Stimulated activated CD4-positive, alpha-beta T cell treated with anti-CD3 and anti-CD28 coated beads, Interleukin-4, amount 100 ng/mL, for 48 hours (primary cell): ENCODE measurements around the gene MRPS23.
A peak's percentile ranks its signal among the peaks of the same experiment; 100 is the strongest.

Experiments used
- DNase-seq, 2 donors: peaks; one replicate each; pipeline ENCODE4 v3.0.0-alpha.2; 2020; ENCODE audit warnings: low read depth in 2 of 2

The MRPS23 gene

DNA sequence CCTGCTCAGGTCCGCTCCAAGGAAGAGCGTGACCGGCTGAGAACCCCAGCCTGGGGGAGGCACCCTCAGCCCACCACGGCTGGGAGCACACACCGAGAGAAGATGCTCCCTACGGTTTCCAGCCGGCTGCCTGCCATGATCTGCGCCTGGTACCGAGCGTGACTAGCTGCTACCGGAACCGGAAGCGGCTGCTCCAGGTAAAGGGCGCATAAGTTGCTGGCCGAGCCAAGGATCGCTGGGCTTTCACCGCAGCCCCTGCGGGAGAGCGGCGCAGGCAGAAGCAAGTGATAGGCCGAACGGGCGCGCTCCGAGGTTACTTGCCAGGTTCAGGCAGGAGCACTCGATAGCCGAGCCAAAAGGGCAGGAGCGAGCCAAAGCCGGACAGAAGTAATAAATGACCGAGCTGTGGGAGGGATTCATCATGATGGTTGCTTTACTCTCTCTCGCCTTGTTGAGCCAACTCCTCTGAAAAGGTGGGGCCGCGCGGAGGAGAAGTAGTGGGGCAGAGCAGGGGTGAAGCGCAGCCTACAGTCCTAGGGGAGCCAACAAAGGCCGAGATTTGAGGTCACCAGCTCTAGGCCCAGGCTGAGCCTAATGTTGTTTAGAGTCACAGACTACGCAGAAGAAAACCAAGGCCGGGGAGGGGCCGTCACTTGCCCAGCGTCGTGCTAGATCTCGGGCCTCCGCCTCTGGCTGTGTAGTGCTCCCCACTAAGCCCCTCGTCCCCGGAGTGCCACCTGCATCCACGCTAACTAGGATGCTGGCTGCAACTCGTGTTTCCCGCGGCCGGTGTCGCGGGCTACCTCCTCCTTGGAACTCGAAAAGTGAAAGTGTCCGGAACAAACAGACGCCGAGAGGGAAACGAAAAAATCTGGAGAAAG lies at the start of gene MRPS23:
TSS of gene MRPS23 (minus strand) at position 171 of the 881 bp plus-strand sequence. CDS start at position 137, 34 bp downstream.
- peak; percentile 90 to 96 for DNase-seq

GRCh38 chr17:57899391-57899790 lies 49.5 kb upstream of the MRPS23 start:
- no peak for DNase-seq

DNA sequence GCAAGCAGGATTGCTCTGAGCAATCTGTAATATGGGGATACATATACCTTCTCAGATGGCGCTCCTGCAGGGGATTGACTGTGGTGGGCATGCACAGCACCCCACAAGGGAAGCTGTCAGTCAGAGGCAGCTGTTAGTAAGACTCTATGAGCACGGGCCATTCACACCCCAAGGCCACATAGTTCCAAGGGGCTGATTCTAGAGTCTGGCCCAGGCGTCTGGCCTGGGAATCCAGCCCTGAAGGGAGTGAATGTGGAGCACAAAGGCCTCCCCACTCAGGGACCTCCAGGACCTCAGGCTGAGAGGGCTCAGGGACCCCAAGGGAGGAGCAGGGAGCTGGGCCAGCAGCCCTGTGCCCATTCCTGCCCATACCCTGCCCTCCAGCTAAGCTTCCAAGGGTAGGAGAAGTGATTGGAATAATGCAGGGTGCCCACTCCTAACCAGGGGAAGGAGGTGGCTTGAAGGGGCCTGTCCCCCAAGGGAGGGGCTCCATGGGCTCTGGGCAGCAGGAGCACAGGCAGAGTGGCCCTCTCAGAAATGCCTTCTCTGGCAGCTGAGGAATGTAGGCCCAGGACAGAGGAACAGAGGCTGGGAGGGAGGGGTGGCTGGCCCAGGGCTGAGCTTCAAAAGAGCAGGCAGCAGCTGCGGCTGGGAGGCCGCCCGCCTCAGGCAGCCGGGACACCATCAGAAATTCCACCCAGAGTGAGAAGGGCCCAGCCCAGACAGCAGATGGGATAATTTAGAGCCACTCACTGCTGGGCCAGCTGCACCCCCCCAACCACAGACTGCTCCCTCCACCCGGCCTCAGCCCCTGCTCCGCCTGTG lies 48.9 kb upstream of the MRPS23 start:
- DNase-seq = no peak

GRCh38 chr17:57895382-57896060 lies 45.7 kb upstream of the MRPS23 start:
- no peak for DNase-seq

- DNase-seq = no peak
Observed at GRCh38 chr17:57894848-57895247, 45.0 kb upstream of the MRPS23 start.

DNA sequence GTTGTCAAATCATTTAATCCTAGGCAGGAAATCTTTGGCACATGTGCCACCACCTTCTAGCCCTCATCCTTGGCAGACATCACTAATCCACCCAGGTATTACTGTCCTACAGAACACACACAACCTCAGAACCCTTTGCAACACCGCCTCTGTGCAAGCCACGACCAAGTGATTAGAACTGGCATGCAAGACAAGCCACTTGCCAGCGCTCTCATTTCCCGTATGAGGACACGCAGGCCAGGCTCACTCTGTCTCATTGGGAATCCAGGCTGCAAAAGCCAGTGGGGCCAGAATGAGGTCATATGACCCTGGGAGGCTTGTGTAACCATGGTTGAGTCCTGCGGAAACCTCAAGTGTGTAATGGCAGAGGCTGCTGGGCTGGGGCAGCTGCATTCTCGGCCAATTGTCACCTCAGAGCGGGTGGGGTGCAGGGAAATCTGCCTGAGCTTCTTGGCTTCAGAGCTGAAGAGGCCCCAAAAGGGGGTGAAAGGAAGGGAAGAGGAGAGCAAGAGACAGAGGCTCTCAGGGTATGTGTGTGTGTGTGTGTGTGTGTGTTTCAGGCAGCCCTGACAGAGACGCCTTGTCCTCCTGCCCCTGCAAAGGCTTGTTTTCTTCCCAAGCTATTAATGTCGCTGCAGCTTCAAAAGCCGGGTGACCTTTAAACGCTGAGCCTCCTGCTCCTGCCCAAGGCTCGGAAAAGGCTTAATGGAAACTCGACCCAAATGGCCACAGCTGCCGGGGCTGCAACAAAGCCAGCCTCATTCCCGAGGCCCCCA lies 43.2 kb upstream of the MRPS23 start:
- no peak for DNase-seq

GRCh38 chr17:57892146-57892819 lies 42.4 kb upstream of the MRPS23 start:
- DNase-seq = peak; percentile 75 to 79

DNA sequence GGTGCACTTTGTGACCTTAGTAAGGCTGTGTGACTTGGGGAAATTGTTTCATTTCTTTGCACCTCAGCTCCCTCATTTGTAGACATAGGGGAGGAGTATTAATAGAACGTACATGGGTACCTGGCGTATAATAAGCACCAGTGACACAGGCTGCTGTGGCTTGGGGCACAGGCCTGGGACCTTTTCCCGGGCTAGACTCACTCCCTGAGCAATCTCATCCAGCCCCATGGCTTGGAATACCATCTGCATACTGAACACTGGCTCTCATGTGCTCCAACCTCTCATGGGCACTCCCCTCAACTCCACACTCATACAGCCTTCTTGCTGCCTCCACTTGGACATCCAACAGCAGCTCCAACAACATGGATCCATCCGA lies 41.0 kb upstream of the MRPS23 start:
- no peak for DNase-seq

GRCh38 chr17:57889892-57890856 lies 40.3 kb upstream of the MRPS23 start:
- DNase-seq = no peak

- no peak for DNase-seq
Observed at GRCh38 chr17:57889252-57889651, 39.4 kb upstream of the MRPS23 start.

- no peak for DNase-seq
Observed at GRCh38 chr17:57888311-57889216, 38.7 kb upstream of the MRPS23 start.

GRCh38 chr17:57887161-57887560 lies 37.3 kb upstream of the MRPS23 start:
- DNase-seq = no peak

DNA sequence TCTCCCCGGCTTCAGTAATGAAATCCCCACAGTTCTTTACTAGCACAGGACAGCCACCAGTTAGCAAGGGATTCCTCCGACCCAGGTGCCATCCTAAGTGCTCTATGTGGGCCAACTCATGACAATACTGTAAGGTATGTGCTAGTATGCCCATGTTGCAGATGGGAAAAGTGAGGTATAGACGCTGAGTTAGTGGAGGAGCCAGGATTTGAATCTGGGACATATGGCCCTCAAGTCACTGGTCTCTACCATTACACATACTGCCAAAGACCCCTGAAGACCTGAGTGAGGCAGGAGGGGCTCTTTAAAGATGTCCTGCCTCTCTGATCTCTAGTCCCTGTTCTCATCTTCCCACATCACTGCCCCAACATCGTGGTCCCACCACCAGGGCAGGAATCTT lies 36.2 kb upstream of the MRPS23 start:
- no peak for DNase-seq

- DNase-seq = no peak
Observed at GRCh38 chr17:57885148-57885915, 35.5 kb upstream of the MRPS23 start.

DNA sequence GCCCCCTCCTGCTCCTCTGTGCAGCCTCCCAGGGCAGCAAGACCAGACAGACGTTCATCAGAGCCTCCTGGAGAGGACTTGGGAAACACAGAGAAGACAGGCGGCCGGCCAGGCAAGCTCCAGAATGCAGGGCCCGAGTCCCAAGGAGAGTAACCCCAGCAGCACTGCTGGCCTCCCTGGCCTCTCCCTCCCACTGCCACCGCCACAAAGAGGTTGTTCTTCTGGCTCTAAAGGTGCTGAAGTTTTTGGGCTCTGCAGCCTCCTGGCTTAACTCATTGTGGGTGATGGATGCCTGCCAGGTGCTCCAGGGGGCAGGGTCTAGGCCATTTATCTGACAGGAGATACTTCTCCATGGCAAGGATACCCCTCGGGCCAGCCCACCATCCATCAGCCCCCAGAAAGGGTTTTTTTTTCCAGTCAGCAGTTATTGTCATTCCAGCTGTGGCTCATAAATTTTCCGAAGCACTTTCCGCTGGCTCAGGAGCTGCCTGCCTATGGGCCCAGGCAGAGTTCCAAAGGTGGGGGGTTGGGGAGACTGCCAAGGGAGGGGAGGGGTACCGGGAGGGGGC lies 32.0 kb upstream of the MRPS23 start:
- no peak for DNase-seq

DNA sequence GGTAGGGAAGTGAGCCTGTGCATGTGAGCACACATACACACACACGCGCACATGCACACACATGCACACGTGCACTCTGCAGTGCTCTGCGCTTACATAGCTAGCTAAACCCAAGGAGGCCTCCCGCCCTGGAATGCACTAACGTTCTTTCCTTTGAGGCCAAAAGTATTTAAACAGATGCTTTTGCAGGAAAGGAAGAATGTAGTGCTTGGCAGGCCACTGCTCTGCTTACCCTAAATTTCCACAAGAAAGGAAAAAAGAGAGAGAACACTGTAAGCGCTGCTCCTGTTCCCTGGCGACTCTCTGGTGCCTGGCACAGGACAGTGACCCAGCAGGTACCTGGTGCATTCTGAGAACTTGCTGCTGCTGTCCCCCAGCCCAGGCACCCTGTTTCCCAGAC lies 31.3 kb upstream of the MRPS23 start:
- no peak for DNase-seq

DNA sequence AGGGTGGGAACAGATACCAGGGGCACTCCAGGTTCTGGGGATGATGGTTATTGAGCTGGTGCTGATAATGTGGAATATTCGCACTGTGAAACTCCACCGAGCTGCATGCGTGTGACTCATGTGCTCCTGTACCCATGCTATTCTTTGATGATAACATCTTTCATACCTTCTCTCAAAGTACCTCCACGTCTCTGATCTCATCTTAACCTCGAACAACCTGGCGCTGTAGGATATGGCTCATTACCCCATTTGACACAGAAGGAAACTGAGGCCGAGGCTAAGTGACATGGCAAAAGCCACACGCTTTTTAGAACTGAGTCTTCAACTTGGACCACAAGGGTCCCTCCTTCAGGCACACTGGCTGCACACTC lies 30.2 kb upstream of the MRPS23 start:
- DNase-seq = peak in 1 of 2 donors; percentile 26
